HepG2 (cell line): ENCODE results near the gene PARD3. TPM values are rescaled to one million over a fixed set of nuclear protein-coding genes. Genes with fewer than 3 reads are reported as not detected.

Source experiments
- ARID4A ChIP-seq: sonication (generic); formaldehyde crosslinking; IDR thresholded peaks from 2 replicates; pipeline ENCODE4 v1.5.0; 2020; ENCODE audit warnings: mild to moderate bottlenecking, missing genetic modification reagents, borderline replicate concordance
- EZH2 ChIP-seq: conservative IDR thresholded peaks from 2 replicates; pipeline ENCODE4 v1.6.1; 2012; ENCODE audit warnings: mild to moderate bottlenecking, low read depth, low read length, moderate library complexity
- IKZF5 ChIP-seq: IDR thresholded peaks from 2 replicates; pipeline ENCODE4 v1.6.1; 2018; ENCODE audit warnings: missing genetic modification reagents, mild to moderate bottlenecking, missing compliant biosample characterization
- MIXL1 ChIP-seq: IDR thresholded peaks from 2 replicates; pipeline ENCODE4 v1.6.1; 2016
- MXI1 ChIP-seq: IDR thresholded peaks from 3 replicates; pipeline ENCODE4 v1.6.1; 2012; ENCODE audit warnings: low read depth, low read length, inconsistent platforms, borderline replicate concordance
- PHB2 ChIP-seq: fragments of 450-650 bp; IDR thresholded peaks from 2 replicates; pipeline ENCODE4 v1.6.1; 2018; ENCODE audit not compliant: partially characterized antibody
- TERF1 ChIP-seq: sonication (generic); formaldehyde crosslinking; IDR thresholded peaks from 2 replicates; pipeline ENCODE4 v1.8.0; 2022; ENCODE audit warnings: mild to moderate bottlenecking, missing genetic modification reagents, moderate library complexity
- UBTF ChIP-seq: sonication (generic); formaldehyde crosslinking; IDR thresholded peaks from 2 replicates; pipeline ENCODE4 v1.4.0; 2020; ENCODE audit warnings: mild to moderate bottlenecking, missing genetic modification reagents
- ZMYM2 ChIP-seq: sonication (generic); formaldehyde crosslinking; IDR thresholded peaks from 2 replicates; pipeline ENCODE4 v1.8.0; 2022; ENCODE audit warnings: mild to moderate bottlenecking, missing genetic modification reagents
- ZNF546 ChIP-seq: sonication (generic); formaldehyde crosslinking; conservative IDR thresholded peaks from 2 replicates; pipeline ENCODE4 v1.8.1; 2023; ENCODE audit warnings: mild to moderate bottlenecking, missing genetic modification reagents
- ZNF549 ChIP-seq: sonication (generic); formaldehyde crosslinking; IDR thresholded peaks from 2 replicates; pipeline ENCODE4 v1.5.0; 2020; ENCODE audit warnings: missing genetic modification reagents
- ZNF570 ChIP-seq: sonication (generic); formaldehyde crosslinking; IDR thresholded peaks from 2 replicates; pipeline ENCODE4 v1.4.0; 2020; ENCODE audit warnings: mild to moderate bottlenecking, missing genetic modification reagents, borderline replicate concordance
- ZNF607 ChIP-seq: sonication (generic); formaldehyde crosslinking; IDR thresholded peaks from 2 replicates; pipeline ENCODE4 v1.5.1; 2020; ENCODE audit warnings: missing genetic modification reagents, mild to moderate bottlenecking, borderline replicate concordance
- ZNF646 ChIP-seq: sonication (generic); formaldehyde crosslinking; IDR thresholded peaks from 2 replicates; pipeline ENCODE4 v1.9.0; 2021; ENCODE audit warnings: mild to moderate bottlenecking, missing genetic modification reagents
- polyA plus RNA-seq, 8 experiments: library from polyadenylated mRNA; depleted of rRNA in 3 of 8; stranded (reverse) in 7 of 8; unstranded in 1 of 8; fragments of >200 nt; fragmentation: Illumina TruSeq in 4 of 8; extraction: Trizol in 4 of 8; gene quantifications; 2 replicates each; pipeline versions ENCODE4 v1.2.1 to v1.2.3, GENCODE V29; 2011 to 2016; ENCODE audit warnings: low read depth in 4 of 8, missing spikeins in 1 of 8, mixed read lengths in 1 of 8; ENCODE audit not compliant: insufficient read depth in 1 of 8
- total RNA-seq, 5 experiments: library from RNA; depleted of rRNA; stranded (reverse); fragments of >200 nt; fragmentation: Illumina TruSeq; extraction: Trizol; gene quantifications; 2 replicates each; pipeline ENCODE4 v1.2.3, GENCODE V29; 2016; ENCODE audit warnings: low read depth in 1 of 5

Gene PARD3
- total and polyA plus RNA-seq, 2 of the 13 experiments (the other 11 are each of a cell fraction or from before 2014, with no cell fraction given), result 40.9 to 60.0 TPM

- TF ChIP-seq TERF1 (no peak), UBTF (CRISPR knock-in tag) (no peak), PHB2 (no peak), ZMYM2 (CRISPR knock-in tag) (no peak), IKZF5 (no peak; the same call in 1 of the 2 replicates), ZNF546 (CRISPR knock-in tag) (no peak), EZH2 (no peak), MIXL1 (CRISPR knock-in tag) (peak; percentile 95), ZNF549 (CRISPR knock-in tag) (no peak), MXI1 (no peak), ZNF570 (CRISPR knock-in tag) (no peak), ARID4A (no peak), ZNF646 (CRISPR knock-in tag) (no peak), ZNF607 (no peak)
Measured at GRCh38 chr10:34216348-34216945, 598.6 kb downstream of the PARD3 start (continued).
